GM19324 (cell line): ENCODE measurements around the gene ACP7.
"Not testable (repeated sequence)": the region's sequence is repeated elsewhere in the genome, so short reads cannot be mapped to it uniquely, and the experiment has no call there.

Source experiments
- ATAC-seq: cut with Tn5 transposase; IDR thresholded peaks from one replicate; pipeline ENCODE4 v1.9.1; 2021; ENCODE audit warnings: mild to moderate bottlenecking, moderate library complexity; ENCODE audit not compliant: unreplicated experiment, low FRiP score

Gene ACP7

GRCh38 chr19:39128516-39129079, 44.4 kb downstream of the ACP7 start:
- no peak for ATAC-seq

GRCh38 chr19:39129116-39129515, 44.9 kb downstream of the ACP7 start:
- no peak for ATAC-seq

GRCh38 chr19:39130337-39131254, 46.4 kb downstream of the ACP7 start:
- ATAC-seq, result no peak

- no peak for ATAC-seq
These were observed 47.1 kb downstream of the ACP7 start for GRCh38 chr19:39131255-39131755.

GRCh38 chr19:39132344-39132969, 48.3 kb downstream of the ACP7 start:
- no peak for ATAC-seq

GRCh38 chr19:39133431-39134270, 49.5 kb downstream of the ACP7 start:
- ATAC-seq, result no peak

GRCh38 chr19:39135701-39136100, 51.5 kb downstream of the ACP7 start:
- no peak for ATAC-seq

- ATAC-seq, result no peak
These were observed 52.2 kb downstream of the ACP7 start for GRCh38 chr19:39136225-39136940.

GRCh38 chr19:39137131-39137530, 53.0 kb downstream of the ACP7 start:
- ATAC-seq, result no peak

GRCh38 chr19:39138221-39139211, 54.3 kb downstream of the ACP7 start:
- no peak for ATAC-seq

- ATAC-seq, result no peak
These were observed 55.2 kb downstream of the ACP7 start for GRCh38 chr19:39139305-39139874.

- no peak for ATAC-seq
These were observed 55.8 kb downstream of the ACP7 start for GRCh38 chr19:39139971-39140453.

GRCh38 chr19:39140594-39140993, 56.4 kb downstream of the ACP7 start:
- no peak for ATAC-seq

- ATAC-seq, result no peak
These were observed 57.8 kb downstream of the ACP7 start for GRCh38 chr19:39141929-39142328.

GRCh38 chr19:39142630-39143029, 58.5 kb downstream of the ACP7 start:
- ATAC-seq, result no peak

- ATAC-seq, result not testable (repeated sequence)
These were observed 59.7 kb downstream of the ACP7 start for GRCh38 chr19:39143757-39144289.

GRCh38 chr19:39144290-39145071, 60.3 kb downstream of the ACP7 start:
- no peak for ATAC-seq
